ENCODE measurements around the gene MYH7B.

MYH7B gene

DNA sequence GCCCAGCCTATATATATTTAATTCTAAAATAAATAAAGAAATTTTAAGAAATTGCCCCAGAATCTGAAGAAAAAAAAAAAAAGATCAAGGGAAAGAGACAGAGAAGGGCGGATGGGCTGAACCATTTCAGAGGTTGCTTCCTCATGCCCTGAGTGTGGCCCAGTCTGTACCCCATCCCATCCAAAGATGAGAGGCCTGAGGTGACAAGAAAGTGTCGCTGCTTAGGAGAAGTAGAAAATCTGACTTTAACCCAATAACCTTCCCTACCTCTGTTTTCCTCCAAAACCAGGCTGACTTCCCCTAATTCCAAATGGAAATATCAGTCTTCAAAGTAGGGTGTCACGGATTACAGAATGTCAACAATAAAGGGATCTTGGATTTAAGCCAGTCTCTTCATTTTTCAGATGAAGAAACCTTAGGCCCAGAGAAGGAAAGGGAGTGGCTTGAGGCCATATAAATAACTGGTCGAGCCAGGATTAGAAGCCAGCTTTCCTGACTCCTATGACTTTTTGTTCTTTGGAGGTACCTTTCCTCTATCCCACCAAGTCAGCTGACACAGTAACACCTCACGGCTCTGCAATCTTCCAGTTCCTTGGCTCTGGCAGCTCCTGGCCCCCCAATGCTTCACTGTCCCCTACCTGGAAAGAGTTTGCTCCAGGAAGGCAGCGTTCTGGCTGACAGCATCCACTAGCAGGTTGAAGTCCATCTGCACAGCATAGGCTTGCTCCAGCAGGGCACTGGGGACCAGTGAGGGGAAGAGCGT is 10.2 kb upstream of the MYH7B start:
- no peak for DNase-seq (ENCODE audit: low read depth, low spot score)

GRCh38 chr20:34946661-34947060 is 9.0 kb upstream of the MYH7B start:
- DNase-seq (ENCODE audit: low read depth, low spot score) = no peak

GRCh38 chr20:34947336-34947735 is 8.3 kb upstream of the MYH7B start:
- no peak for DNase-seq (ENCODE audit: low read depth, low spot score)

- no peak for DNase-seq (ENCODE audit: low read depth, low spot score)
Measured at GRCh38 chr20:34948030-34948429, 7.6 kb upstream of the MYH7B start.

- no peak for DNase-seq (ENCODE audit: low read depth, low spot score)
Measured at GRCh38 chr20:34949120-34949519, 6.5 kb upstream of the MYH7B start.

DNA sequence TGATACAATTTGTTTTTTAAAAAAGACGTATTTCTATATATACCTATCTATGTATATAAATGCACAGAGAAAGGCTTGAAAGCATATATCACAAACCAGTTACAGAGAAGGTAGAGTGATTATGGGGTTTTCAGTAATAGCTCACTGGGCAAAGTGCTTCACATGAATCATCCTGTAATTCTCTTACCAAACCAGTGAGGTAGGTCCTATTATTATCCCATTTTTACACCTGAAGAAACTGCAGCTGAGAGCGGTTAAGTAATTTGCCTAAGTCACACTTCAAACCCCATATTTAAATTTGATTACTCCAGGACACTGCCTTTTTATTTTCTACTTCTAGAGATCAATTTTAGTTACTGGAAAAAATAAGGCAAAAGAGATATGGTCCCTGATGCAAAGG is 4.4 kb upstream of the MYH7B start:
- no peak for DNase-seq (ENCODE audit: low read depth, low spot score)

DNA sequence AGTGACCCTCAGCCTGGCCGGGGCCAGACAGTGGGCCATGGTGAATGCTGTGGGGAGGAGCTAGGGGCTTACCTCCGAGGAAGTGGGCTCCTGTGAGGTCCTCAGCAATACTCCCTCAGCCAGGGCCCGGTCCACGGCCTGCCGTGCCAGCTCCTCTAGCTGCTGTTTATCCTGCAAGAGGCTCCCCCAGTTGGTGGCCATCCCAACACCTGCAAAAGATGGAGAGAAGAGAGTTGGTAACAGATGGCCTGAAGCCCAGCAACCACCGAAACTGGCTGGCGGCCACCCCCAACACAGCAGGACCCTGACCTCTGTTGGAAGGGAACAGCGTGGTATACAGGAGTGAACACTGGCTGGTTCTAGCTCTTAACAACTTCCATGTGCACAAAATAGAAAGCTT is 4.0 kb upstream of the MYH7B start:
- DNase-seq (ENCODE audit: low read depth, low spot score) = peak; percentile 81

DNA sequence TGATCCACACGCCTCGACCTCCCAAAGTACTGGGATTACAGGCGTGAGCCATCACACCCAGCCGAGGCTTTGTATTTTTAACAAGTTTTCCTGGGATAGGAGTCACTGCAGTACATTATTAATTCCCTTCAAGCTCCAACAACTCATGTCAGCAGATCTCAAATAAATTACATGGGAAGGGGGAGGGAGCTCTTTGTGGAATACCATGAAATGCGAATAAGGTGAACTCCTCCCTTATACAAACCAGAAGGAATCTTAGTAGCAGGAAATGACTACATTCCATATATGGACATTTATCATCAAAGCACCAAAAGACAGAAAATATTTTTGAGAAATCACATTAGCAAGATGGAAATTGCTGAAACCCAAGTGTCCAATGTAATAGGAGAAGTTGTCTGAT is 3.0 kb upstream of the MYH7B start:
- DNase-seq (ENCODE audit: low read depth, low spot score) = no peak

GRCh38 chr20:34953960-34954359 is 1.7 kb upstream of the MYH7B start:
- no peak for DNase-seq (ENCODE audit: low read depth, low spot score)

DNA sequence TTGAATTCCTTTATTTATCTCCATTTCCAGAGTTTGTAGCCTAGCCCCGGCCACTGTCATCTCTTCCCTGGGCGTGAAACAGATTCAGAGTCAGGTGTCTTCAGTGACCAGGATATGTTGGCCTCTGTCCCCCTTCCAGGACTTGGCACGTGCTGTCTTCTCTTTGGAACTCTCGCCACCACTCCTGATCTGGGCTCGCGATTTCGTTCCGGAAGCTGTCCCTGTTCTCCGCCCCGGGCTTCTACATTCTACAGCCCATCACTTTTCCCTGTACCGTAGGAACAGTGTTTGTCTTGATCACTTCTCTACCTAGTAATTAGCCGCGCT is 801 bp upstream of the MYH7B start:
- DNase-seq (ENCODE audit: low read depth, low spot score) = no peak

- DNase-seq (ENCODE audit: low read depth, low spot score) = no peak
Measured at GRCh38 chr20:34956041-34956458, 382 bp downstream of the MYH7B start.

DNA sequence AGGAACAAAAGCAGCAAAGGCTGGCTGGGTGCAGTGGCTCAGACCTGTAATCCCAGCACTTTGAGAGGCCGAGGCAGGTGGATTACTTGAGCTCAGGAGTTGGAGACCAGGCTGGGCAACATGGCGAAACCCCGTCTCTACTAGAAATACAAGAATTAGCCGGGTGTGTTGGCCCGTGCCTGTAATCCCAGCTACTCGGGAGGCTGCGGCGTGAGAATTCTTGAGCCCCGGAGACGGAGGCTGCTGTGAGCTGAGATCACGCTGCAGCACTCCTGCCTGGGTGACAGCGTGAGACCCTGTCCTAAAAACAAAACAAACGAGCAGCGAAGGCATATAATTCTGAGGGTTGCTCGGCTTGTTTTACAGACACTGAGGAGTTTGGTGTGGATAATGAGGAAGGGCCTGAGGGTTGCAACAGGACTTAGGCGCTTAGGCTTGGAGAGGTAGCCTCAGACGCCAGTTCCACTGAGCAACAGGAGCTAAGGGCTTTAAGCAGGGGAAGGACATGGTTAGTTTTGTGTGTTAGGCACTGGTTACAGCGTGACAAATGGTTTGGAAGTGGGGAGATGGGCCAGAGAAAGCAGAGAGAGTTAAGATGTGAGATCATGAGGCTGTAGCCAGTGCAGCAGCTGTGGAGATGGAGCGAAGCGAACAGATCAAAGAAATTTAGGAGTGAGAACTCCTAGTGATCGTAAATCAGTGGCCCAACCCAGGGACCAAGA is 1.2 kb downstream of the MYH7B start:
- DNase-seq (ENCODE audit: low read depth, low spot score) = no peak

DNA sequence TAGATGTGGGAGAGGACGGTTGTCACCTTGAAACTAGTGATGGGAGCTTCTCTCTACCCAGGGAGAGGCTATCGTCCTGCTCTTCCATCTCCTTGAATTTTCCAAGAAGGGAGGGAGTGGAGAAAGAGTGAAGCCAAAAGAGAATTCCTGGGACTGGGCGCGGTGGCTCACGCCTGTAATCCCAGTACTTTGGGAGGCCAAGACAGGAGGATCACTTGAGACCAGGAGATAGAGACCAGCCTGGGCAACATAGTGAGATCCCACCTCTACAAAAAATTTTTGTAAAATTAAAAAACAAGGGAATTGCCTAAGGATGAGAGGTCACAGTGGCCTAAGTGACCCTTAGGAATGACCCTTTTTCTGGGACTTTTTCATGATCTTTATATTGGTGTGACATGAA is 8.8 kb downstream of the MYH7B start:
- no peak for DNase-seq (ENCODE audit: low read depth, low spot score)

DNA sequence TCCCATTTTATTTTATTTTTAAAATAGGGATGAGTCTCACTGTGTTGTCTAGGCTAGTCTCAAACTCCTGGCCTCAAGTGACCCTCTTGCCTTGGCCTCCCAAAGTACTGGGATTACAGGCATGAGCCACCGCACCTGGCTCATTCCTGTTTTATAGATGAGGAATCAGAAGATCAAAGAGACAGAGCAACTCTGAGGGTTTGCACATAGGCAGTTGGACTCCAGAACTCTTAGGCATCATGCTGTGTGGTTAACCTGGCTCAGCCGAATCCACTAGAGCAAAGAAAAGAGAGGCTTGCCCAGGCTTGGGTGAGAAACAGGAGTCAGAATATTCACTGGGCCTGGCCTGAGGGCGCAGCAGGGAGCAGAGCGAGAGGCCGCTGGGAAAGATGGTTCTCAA is 9.4 kb downstream of the MYH7B start:
- no peak for DNase-seq (ENCODE audit: low read depth, low spot score)

DNA sequence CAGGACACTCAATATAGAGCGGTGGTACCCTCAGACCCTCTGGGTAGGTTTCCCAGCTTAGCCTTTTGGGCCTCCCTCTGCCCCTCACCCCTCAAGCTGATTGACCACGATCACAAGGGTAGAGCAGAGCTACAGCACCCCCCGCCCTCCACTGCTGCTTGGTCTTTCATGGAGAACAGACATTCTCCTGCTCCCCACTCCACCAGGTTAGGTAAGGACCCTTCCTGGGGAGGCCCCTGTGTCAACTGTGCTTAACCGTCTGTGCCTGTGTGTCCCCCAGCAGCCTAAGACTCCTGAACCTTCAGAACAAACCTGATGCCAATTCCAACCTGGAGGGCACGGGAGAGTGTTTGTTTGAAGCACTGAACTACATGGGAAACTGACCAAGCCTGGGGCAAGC is 11.8 kb downstream of the MYH7B start:
- no peak for DNase-seq (ENCODE audit: low read depth, low spot score)

DNA sequence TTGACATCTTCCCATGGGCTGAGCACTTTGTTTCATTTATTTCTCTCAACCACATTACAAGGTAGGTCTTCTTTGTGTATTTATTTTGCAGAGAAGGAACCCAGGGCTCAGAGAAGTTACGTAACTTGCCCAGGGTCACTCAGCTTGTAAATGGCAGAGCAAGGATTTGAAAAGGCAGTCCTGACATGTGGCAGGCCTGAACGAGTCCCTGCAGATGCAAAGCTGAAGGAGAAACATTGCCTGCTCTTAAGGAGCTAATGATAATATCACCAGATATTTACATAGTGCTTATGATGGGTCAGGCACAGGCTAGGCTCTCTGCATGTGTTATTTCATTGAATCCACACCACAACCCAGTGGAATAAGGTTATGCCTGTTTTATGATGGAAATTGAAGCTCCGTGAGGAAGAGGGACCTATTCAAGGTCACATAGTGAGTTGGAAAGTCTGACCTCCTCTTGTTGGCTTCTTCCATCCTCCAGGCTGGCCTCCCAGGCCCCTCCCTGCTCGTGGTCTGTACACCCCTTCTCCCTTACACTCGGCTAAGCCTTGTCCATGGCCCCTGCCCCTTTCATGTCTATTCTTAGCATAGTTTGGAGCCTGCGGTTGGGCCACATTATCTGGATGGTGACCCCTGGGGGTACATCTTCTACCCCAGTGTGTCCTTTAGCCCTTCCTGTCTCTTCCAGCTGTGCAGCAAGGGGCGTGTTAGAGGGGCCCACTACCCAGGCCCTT is 12.5 kb downstream of the MYH7B start:
- no peak for DNase-seq (ENCODE audit: low read depth, low spot score)

- DNase-seq (ENCODE audit: low read depth, low spot score) = no peak
Measured at GRCh38 chr20:34970193-34970840, 14.6 kb downstream of the MYH7B start.

DNA sequence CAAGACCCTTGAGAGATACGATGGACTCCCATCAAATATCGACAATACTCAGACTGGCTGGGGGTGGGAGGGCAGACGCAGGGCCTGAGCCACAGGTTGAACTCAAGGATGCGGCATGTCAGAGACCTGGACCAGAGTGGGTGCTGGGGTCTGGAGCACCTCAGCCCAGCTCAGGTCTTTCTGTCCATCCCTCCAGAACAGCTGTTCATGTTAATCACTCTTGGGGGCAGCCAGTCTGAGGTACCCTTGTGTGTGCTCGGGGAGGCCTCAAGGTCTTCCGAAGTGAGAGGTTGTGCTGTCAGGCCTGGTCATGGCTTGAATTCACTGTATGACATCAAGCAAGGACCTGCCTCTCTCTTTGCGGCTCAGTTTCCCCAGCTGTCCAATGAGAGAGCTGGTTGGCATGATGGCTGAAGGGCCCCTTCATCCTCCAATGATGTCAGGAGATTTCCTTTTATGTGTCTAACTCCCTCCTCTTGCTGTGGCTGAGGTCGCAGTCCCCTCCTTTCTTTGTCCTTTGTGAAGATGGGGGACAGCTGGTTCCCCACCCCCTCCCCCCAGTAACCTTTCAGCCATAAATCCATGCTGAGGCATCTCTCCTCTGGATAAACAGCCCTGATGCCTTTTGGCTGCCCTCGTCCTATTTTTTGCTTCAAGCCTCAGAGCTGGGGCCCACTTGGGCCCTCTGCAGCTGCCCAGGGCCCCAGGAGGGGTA is 15.3 kb downstream of the MYH7B start:
- DNase-seq (ENCODE audit: low read depth, low spot score) = no peak

- DNase-seq (ENCODE audit: low read depth, low spot score) = no peak
Measured at GRCh38 chr20:34971561-34972235, 16.0 kb downstream of the MYH7B start.

DNA sequence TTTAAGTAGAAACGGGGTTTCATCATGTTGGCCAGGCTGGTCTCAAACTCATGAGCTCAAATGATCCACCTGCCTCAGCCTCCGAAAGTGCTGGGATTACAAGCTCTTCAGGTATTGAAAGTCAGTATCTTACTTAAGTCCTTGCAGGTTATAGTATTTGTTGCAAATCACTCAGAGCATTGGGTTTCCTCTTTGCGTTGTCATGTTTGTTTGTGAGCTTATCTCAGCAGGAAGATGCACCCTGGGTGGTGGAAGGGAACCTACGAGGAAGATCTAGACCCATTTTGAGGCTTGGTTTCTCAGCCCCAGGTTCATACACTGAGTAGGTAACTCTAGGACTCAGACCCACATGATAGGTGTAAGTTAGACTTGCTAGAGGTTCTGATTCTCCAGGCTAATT is 18.6 kb downstream of the MYH7B start:
- DNase-seq (ENCODE audit: low read depth, low spot score) = no peak

DNA sequence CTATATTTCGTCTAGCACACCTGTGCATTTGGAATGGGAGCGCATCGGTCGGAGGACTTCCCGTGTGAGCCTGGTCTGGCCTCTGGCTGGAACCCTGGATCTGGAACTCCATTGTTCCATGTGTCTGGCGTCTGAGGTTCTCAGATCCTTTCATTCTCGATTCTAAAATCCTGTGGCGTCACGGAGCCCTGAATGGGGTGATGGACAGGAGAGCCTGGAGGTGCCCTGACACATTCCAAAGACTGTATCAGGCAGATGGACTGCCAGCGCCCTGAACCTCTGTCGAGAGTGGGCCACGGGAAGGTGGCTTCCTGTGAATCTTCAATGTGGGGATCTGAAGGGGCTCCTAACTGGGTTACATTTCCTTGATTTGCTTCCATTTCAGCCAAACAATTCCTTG is 20.6 kb downstream of the MYH7B start:
- no peak for DNase-seq (ENCODE audit: low read depth, low spot score)
